ENCODE measurements around the gene ZNF511. TPM values are rescaled to one million over a fixed set of nuclear protein-coding genes. Genes with fewer than 3 reads are reported as not detected.

ZNF511 gene
- polyA plus RNA-seq, 1 experiment, result 32.9 TPM

GRCh38 chr10:133292919-133293809 lies 15.6 kb upstream of the ZNF511 start:
- Histone ChIP-seq H3K4me3 (ENCODE audit: low read depth, low read length) (no peak overlapping the region), H3K27me3 (ENCODE audit: control insufficient read depth, insufficient read depth, low read length) (no peaks in the 10 kb centered on the region), H3K36me3 (ENCODE audit: control insufficient read depth, insufficient read depth, low read length) (peaks cover 47% of the 10 kb centered on the region)
- TF ChIP-seq CTCF (IDR thresholded peaks at IDR 0.05; ENCODE audit: insufficient read depth, low read depth, low read length), result no peak
- POLR2A ChIA-PET, result no interaction called here
- CTCF ChIA-PET, result interaction anchor here (0.5 to 0.8 kb wide), 5 partner anchors 9 to 150 kb away, joined by 3 to 7 read pairs (median 3); no protein-coding TSS in a partner anchor
- DNase-seq (ENCODE audit: low read depth), result peak; percentile 52

- CTCF ChIA-PET, result interaction anchor here (0.6 kb wide), 1 partner anchor 14 kb away, joined by 3 read pairs; no protein-coding TSS in a partner anchor
- Histone ChIP-seq H3K4me3 (ENCODE audit: low read depth, low read length) (no peak overlapping the region), H3K36me3 (ENCODE audit: control insufficient read depth, insufficient read depth, low read length) (peaks cover 47% of the 10 kb centered on the region), H3K27me3 (ENCODE audit: control insufficient read depth, insufficient read depth, low read length) (no peaks in the 10 kb centered on the region)
- POLR2A ChIA-PET, result no interaction called here
- no peak for TF ChIP-seq CTCF (IDR thresholded peaks at IDR 0.05; ENCODE audit: insufficient read depth, low read depth, low read length)
- DNase-seq (ENCODE audit: low read depth), result no peak
Measured at GRCh38 chr10:133293810-133294119, 14.9 kb upstream of the ZNF511 start.

- H3K36me3 ChIP-seq (ENCODE audit: control insufficient read depth, insufficient read depth, low read length), result peaks cover 45% of the 10 kb centered on the region
- no peak for DNase-seq (ENCODE audit: low read depth)
- no peak overlapping the region for H3K4me3 ChIP-seq (ENCODE audit: low read depth, low read length)
- ChIA-PET CTCF (interaction anchor here (0.6 kb wide), 1 partner anchor 13 kb away, joined by 3 read pairs; no protein-coding TSS in a partner anchor), POLR2A (interaction anchor here (0.6 kb wide), 1 partner anchor 264 kb away, joined by 4 read pairs; no protein-coding TSS in a partner anchor)
- no peaks in the 10 kb centered on the region for H3K27me3 ChIP-seq (ENCODE audit: control insufficient read depth, insufficient read depth, low read length)
- no peak for TF ChIP-seq CTCF (IDR thresholded peaks at IDR 0.05; ENCODE audit: insufficient read depth, low read depth, low read length)
Measured at GRCh38 chr10:133294189-133294588, 14.5 kb upstream of the ZNF511 start.

GRCh38 chr10:133295426-133296320 lies 13.0 kb upstream of the ZNF511 start:
- DNase-seq (ENCODE audit: low read depth), result no peak
- TF ChIP-seq CTCF (IDR thresholded peaks at IDR 0.05; ENCODE audit: insufficient read depth, low read depth, low read length), result no peak
- Histone ChIP-seq H3K4me3 (ENCODE audit: low read depth, low read length) (no peak overlapping the region), H3K27me3 (ENCODE audit: control insufficient read depth, insufficient read depth, low read length) (no peaks in the 10 kb centered on the region), H3K36me3 (ENCODE audit: control insufficient read depth, insufficient read depth, low read length) (peaks cover 43% of the 10 kb centered on the region)
- POLR2A ChIA-PET, result no interaction called here
- CTCF ChIA-PET, result interaction anchor here (1.0 kb wide), 1 partner anchor 11 kb away, joined by 6 read pairs; no protein-coding TSS in a partner anchor

GRCh38 chr10:133297504-133297903 lies 11.2 kb upstream of the ZNF511 start:
- no peaks in the 10 kb centered on the region for H3K27me3 ChIP-seq (ENCODE audit: control insufficient read depth, insufficient read depth, low read length)
- ChIA-PET CTCF (no interaction called here), POLR2A (no interaction called here)
- no peak overlapping the region for H3K4me3 ChIP-seq (ENCODE audit: low read depth, low read length)
- no peak for TF ChIP-seq CTCF (IDR thresholded peaks at IDR 0.05; ENCODE audit: insufficient read depth, low read depth, low read length)
- H3K36me3 ChIP-seq (ENCODE audit: control insufficient read depth, insufficient read depth, low read length), result peaks cover 44% of the 10 kb centered on the region
- DNase-seq (ENCODE audit: low read depth), result no peak

All from BJ (cell line).